Measurements from ENCODE around the gene POP4.
"Not testable (repeated sequence)": the region's sequence is repeated elsewhere in the genome, so short reads cannot be mapped to it uniquely, and the experiment has no call there.

The POP4 gene

GRCh38 chr19:29610574-29611271 is 4.6 kb downstream of the POP4 start:
- DNase-seq (ENCODE audit: low read depth in 3 of 3): peak; percentile 68 to 86 (median 74)

GRCh38 chr19:29612121-29612520 is 6.0 kb downstream of the POP4 start:
- DNase-seq (ENCODE audit: low read depth in 3 of 3): no peak

- no peak for DNase-seq (ENCODE audit: low read depth in 3 of 3)
Observed at GRCh38 chr19:29612801-29613595, 6.9 kb downstream of the POP4 start.

- DNase-seq (ENCODE audit: low read depth in 3 of 3): no peak
Observed at GRCh38 chr19:29614046-29614445, 8.0 kb downstream of the POP4 start.

- no peak for DNase-seq (ENCODE audit: low read depth in 3 of 3)
Observed at GRCh38 chr19:29614780-29615179, 8.7 kb downstream of the POP4 start.

DNA sequence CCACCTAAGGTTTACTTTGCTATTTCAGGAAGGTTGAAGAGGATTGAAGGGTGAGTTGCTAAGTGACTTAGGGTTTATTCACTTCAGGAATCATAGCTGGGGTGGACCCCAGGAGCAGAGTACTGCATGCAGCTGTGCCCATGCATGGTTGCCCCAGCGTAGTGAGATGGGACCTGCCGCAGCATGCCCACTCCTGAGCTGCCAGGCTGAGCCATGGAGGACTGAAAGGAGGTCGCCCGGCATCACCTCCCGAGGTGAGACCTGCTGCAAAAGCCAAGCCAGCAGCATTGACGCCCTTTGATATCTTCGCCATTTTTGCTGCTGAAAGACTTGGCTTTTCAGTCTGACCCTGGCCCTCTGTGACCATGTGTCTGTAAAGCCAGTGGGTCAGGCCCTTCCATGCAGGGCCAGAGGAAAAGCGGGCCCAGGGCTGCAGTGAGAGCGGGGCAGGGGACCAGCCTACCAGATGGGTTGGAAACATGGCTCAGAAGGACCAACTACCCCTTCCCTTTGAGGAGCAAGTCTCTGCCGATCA is 9.9 kb downstream of the POP4 start:
- DNase-seq (ENCODE audit: low read depth in 3 of 3): no peak

GRCh38 chr19:29616541-29616940 is 10.5 kb downstream of the POP4 start:
- no peak for DNase-seq (ENCODE audit: low read depth in 3 of 3)

GRCh38 chr19:29617366-29618266 is 11.5 kb downstream of the POP4 start:
- DNase-seq (ENCODE audit: low read depth in 3 of 3): no peak

- DNase-seq (ENCODE audit: low read depth in 3 of 3): no peak
Observed at GRCh38 chr19:29618434-29618833, 12.4 kb downstream of the POP4 start.

DNA sequence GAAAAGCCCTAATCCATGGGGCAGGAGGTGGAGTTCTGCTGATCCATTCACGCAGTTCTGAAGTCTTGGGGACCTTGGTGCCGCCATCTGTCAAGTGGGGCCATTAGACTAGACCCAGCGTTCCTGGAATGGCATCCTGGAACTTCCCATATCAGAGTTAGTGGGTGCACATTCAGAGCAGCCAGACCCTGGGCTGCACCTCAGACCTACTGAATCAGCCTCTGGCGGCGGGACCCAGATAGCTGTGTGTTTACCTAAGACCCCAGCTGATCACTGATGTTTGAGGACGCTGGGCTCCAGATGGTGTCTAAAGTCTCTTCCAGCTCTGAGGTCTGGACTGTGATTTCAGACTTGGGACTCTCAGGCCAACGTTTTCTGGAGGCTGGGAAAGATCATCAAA is 12.8 kb downstream of the POP4 start:
- no peak for DNase-seq (ENCODE audit: low read depth in 3 of 3)

- peak; percentile 29 to 48 (median 42) for DNase-seq (ENCODE audit: low read depth in 3 of 3)
Observed at GRCh38 chr19:29620931-29621351, 14.9 kb downstream of the POP4 start.

DNA sequence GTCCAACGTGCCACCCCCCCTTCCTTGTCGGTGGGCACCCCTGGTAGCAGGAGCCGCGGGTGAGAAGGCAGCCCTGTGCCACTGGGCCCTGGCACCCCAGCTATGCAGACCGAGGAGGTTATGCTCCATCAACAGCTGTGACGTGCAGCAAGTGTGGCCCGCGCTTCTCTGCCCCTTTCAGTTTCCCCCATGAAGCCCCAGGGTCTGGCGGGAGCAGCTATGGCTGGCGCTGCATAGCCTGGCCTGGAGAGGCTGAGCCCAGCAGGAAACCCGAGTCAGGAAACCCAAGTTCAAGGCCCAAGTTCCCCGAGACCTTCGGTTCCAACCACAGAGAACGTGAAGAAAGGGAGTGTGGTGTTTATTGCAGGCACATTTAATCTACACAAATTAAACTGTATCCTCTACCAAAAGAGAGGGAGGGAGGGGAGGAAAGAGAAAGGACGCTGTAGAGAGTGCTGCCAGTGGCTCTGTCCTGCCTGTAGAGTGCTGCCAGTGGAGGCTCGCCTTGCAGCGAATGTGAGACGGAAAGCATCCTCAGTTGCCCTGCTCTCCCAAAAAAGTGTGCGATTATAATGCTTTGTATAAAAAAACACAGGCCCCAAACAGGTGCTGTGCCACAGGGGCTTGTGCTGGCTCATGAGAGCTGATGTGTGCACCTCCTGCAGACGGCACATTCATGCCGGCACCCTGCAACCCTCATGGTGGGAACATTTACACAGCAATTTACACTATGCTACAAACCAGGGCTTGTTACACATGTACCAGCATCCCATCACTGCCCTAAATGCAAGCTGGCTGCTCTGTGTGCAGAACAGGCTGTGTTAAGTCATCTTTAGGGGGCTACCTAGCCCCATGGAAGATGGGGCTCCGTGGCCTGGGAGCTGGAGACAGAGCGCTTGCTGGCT is 16.3 kb downstream of the POP4 start:
- no peak for DNase-seq (ENCODE audit: low read depth in 3 of 3)

DNA sequence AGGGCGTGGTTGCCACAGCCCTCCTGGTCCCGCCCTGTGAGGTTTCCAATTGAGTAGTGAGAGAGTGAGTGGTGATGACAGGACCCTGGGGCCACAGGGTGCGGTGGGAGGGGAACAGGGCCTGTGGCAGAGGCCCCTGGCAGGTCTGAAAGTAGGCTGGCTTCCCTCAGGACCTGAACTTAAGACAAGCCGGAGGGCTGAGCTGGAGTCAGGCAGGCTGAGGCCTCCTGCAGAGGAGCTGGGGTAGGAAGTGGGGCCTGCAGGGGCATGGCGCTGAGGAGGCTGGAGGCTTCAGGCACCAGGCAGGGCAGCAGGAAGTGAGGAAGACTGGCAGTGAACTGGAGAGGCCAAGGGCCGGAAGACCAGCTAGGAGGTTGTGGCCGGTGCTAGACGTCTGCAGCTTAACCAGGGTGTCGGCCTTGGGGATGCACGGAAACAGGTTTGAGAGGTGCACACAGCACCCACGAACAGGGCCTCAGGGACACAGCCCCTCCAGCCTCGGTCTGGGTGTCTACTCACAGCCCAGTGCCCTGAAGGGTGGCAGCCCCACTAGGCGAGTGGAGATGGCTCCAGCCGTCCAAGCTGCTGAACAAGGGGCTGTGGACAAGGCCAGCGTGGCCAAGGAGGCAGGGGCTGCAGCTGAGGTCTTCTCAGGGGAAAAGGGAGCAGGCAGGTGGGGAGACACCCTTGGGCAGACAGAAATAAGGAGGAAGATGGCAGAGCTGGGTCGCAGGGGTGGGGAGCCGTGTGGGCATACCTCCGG is 17.8 kb downstream of the POP4 start:
- DNase-seq (ENCODE audit: low read depth in 3 of 3): peak; percentile 31 to 64 (median 63)

- DNase-seq (ENCODE audit: low read depth in 3 of 3): no peak
Observed at GRCh38 chr19:29624489-29625185, 18.6 kb downstream of the POP4 start.

- no peak for DNase-seq (ENCODE audit: low read depth in 3 of 3)
Observed at GRCh38 chr19:29625186-29625651, 19.1 kb downstream of the POP4 start.

- DNase-seq (ENCODE audit: low read depth in 3 of 3): no peak
Observed at GRCh38 chr19:29626386-29626785, 20.3 kb downstream of the POP4 start.

GRCh38 chr19:29626832-29627231 is 20.7 kb downstream of the POP4 start:
- DNase-seq (ENCODE audit: low read depth in 3 of 3): not testable (repeated sequence)

- DNase-seq (ENCODE audit: low read depth in 3 of 3): no peak
Observed at GRCh38 chr19:29628661-29629385, 22.7 kb downstream of the POP4 start.

Measured in stimulated activated CD4-positive, alpha-beta T cell treated with anti-CD3 and anti-CD28 coated beads, TNF-alpha, amount 100 ng/mL, for 48 hours (primary cell).